Neuronal stem cell (in vitro differentiated cells): ENCODE data around the gene ZBTB20.

Source experiments
- DNase-seq: peaks from one replicate; pipeline ENCODE4 v3.0.0-alpha.2; 2013; ENCODE audit warnings: low spot score
- H2AFZ ChIP-seq: one replicate; pipeline ENCODE4 v1.6.1; 2013; ENCODE audit warnings: mild to moderate bottlenecking, low read length, inconsistent platforms
- H2AK5ac ChIP-seq: 2 replicates; pipeline ENCODE4 v1.6.1; 2013; ENCODE audit warnings: low read depth, mild to moderate bottlenecking, inconsistent platforms, low read length, moderate library complexity, mixed read lengths
- H2BK120ac ChIP-seq: 2 replicates; pipeline ENCODE4 v1.6.1; 2013; ENCODE audit warnings: low read depth, mild to moderate bottlenecking, inconsistent platforms, low read length, moderate library complexity, mixed read lengths
- H2BK12ac ChIP-seq: one replicate; pipeline ENCODE4 v1.6.1; 2013; ENCODE audit warnings: low read length, inconsistent platforms
- H2BK15ac ChIP-seq: 2 replicates; pipeline ENCODE4 v1.6.1; 2013; ENCODE audit warnings: mild to moderate bottlenecking, low read length, inconsistent platforms, mixed read lengths
- H2BK5ac ChIP-seq: one replicate; pipeline ENCODE4 v1.6.1; 2013; ENCODE audit warnings: inconsistent platforms, mild to moderate bottlenecking, low read length, moderate library complexity
- H3K14ac ChIP-seq: one replicate; pipeline ENCODE4 v1.6.1; 2013; ENCODE audit warnings: low read length, inconsistent platforms
- H3K18ac ChIP-seq: 2 replicates; pipeline ENCODE4 v1.6.1; 2013; ENCODE audit warnings: low read length, inconsistent platforms
- H3K23ac ChIP-seq: 2 replicates; pipeline ENCODE4 v1.6.1; 2013; ENCODE audit warnings: low read depth, mild to moderate bottlenecking, mixed read lengths, low read length, inconsistent platforms; ENCODE audit not compliant: poor library complexity
- H3K27ac ChIP-seq: replicated peaks from 3 replicates; pipeline ENCODE4 v1.5.1; 2013; ENCODE audit warnings: low read length, inconsistent platforms
- H3K27me3 ChIP-seq, 3 experiments: 2 replicates each; pipeline ENCODE4 v1.6.1; 2013; ENCODE audit warnings: low read length in 3 of 3, mild to moderate bottlenecking in 2 of 3, inconsistent platforms in 1 of 3, low read depth in 1 of 3, mixed read lengths in 1 of 3, moderate library complexity in 1 of 3; ENCODE audit not compliant: control insufficient read depth in 3 of 3, insufficient read depth in 3 of 3
- H3K36me3 ChIP-seq, 2 donors: replicated peaks in 1 of 2; 2 replicates each; pipeline ENCODE4 v1.6.1; 2013; ENCODE audit warnings: low read length in 2 of 2; ENCODE audit not compliant: control insufficient read depth in 2 of 2, insufficient read depth in 2 of 2
- H3K4ac ChIP-seq: 2 replicates; pipeline ENCODE4 v1.6.1; 2013; ENCODE audit warnings: inconsistent platforms, mild to moderate bottlenecking, low read length, moderate library complexity
- H3K4me1 ChIP-seq, 2 donors: 1 replicate in 1 of 2; 2 replicates in 1 of 2; pipeline ENCODE4 v1.6.1; 2013; ENCODE audit warnings: low read length in 2 of 2, low read depth in 1 of 2; ENCODE audit not compliant: control insufficient read depth in 2 of 2, insufficient read depth in 1 of 2
- H3K4me2 ChIP-seq: one replicate; pipeline ENCODE4 v1.6.1; 2013; ENCODE audit warnings: mild to moderate bottlenecking, low read length, inconsistent platforms; ENCODE audit not compliant: insufficient read depth, poor library complexity, severe bottlenecking
- H3K4me3 ChIP-seq, 2 donors: 2 replicates each; pipeline ENCODE4 v1.5.1; 2013; ENCODE audit warnings: low read length in 2 of 2, mild to moderate bottlenecking in 2 of 2, inconsistent platforms in 1 of 2, moderate library complexity in 1 of 2
- H3K79me1 ChIP-seq: one replicate; pipeline ENCODE4 v1.6.1; 2013; ENCODE audit warnings: low read depth, mild to moderate bottlenecking, inconsistent platforms, low read length, moderate library complexity
- H3K9ac ChIP-seq: one replicate; pipeline ENCODE4 v1.6.1; 2013; ENCODE audit warnings: mild to moderate bottlenecking, low read depth, low read length, inconsistent platforms; ENCODE audit not compliant: poor library complexity
- H3K9me3 ChIP-seq, 2 donors: replicated peaks in 1 of 2; 2 replicates each; pipeline versions ENCODE3 to v1.6.1; 2013; ENCODE audit warnings: low read length in 2 of 2, mild to moderate bottlenecking in 2 of 2, inconsistent platforms in 1 of 2, low read depth in 1 of 2, mixed read lengths in 1 of 2, moderate library complexity in 1 of 2; ENCODE audit not compliant: control insufficient read depth in 2 of 2, insufficient read depth in 1 of 2
- H4K8ac ChIP-seq: one replicate; pipeline ENCODE4 v1.6.1; 2013; ENCODE audit warnings: low read depth, mild to moderate bottlenecking, inconsistent platforms, low read length, moderate library complexity
- H4K91ac ChIP-seq: one replicate; pipeline ENCODE4 v1.6.1; 2013; ENCODE audit warnings: low read length, low read depth, mild to moderate bottlenecking, inconsistent platforms; ENCODE audit not compliant: poor library complexity
- WGBS, 2 donors: extraction: QIAGEN DNeasy Blood & Tissue Kit; methylation state at CpG; one replicate each; pipeline ENCODE4 v1.1.7; 2013; ENCODE audit warnings: missing lambda C conversion rate in 2 of 2, mixed read lengths in 1 of 2; ENCODE audit not compliant: insufficient read length in 2 of 2, insufficient replicate concordance in 1 of 2; ENCODE audit errors: extremely low coverage in 2 of 2; 5-methylcytosine and 5-hydroxymethylcytosine counted together

The ZBTB20 gene

GRCh38 chr3:114394551-114394950 is 752.5 kb downstream of the ZBTB20 start:
- no peak overlapping the region for H2AFZ ChIP-seq

GRCh38 chr3:114393367-114394072 is 753.6 kb downstream of the ZBTB20 start:
- WGBS, 2 donors, result no CpG with 5 or more reads among the region's 7 CpGs
- Histone ChIP-seq H2BK120ac (no peak overlapping the region), H3K36me3 (peaks cover 0 to 5% of the 10 kb centered on the region in 2 donors), H2BK5ac (no peak overlapping the region), H3K4me2 (no peak overlapping the region), H4K8ac (no peak overlapping the region), H2AFZ (no peak overlapping the region), H3K4ac (no peak overlapping the region), H3K27me3 (no peaks in the 10 kb centered on the region), H2BK12ac (no peak overlapping the region), H3K27ac (no peak overlapping the region), H3K18ac (no peak overlapping the region), H3K9me3 (no peaks in the 10 kb centered on the region), H3K14ac (no peak overlapping the region), H3K4me1 (no peaks in the 10 kb centered on the region), H3K79me1 (no peaks in the 10 kb centered on the region), H4K91ac (no peak overlapping the region), H3K23ac (no peak overlapping the region), H2AK5ac (no peak overlapping the region), H2BK15ac (no peak overlapping the region), H3K4me3 (no peak overlapping the region), H3K9ac (no peak overlapping the region)
- no peak for DNase-seq

More at GRCh38 chr3:114394551-114394950, 752.5 kb downstream of the ZBTB20 start:
- Histone ChIP-seq H3K4ac (no peak overlapping the region), H3K9me3 (no peaks in the 10 kb centered on the region), H2BK15ac (no peak overlapping the region), H3K18ac (no peak overlapping the region), H3K4me3 (no peak overlapping the region), H4K91ac (no peak overlapping the region), H2BK120ac (no peak overlapping the region), H3K4me2 (no peak overlapping the region), H3K27ac (no peak overlapping the region), H3K9ac (no peak overlapping the region), H3K14ac (no peak overlapping the region), H2BK5ac (no peak overlapping the region), H3K27me3 (no peaks in the 10 kb centered on the region), H3K79me1 (no peaks in the 10 kb centered on the region), H3K4me1 (peaks cover 0 to 4% of the 10 kb centered on the region in 2 donors), H2BK12ac (no peak overlapping the region), H4K8ac (no peak overlapping the region), H3K36me3 (no peaks in the 10 kb centered on the region), H3K23ac (no peak overlapping the region), H2AK5ac (no peak overlapping the region)
- DNase-seq, result no peak
- no CpG with 5 or more reads among the region's 2 CpGs for WGBS, 2 donors

DNA sequence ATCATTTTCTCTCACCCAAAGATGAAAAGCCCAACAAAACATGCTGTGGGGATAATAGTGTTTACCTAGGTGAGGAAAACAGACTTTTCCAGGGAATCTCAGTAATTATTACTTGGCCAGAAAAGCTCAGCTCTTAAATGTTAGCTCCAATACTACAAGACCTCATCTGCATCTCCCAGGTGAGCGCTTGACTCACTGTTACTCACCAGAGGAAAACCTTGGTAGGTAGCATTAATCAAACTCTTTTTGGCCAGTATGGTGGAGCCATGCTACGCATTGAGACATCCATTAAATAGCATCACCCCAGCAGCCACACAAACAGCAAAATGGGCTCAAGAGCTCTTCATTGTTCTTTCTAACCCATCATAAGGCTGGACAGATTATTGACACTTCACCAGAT is 754.3 kb downstream of the ZBTB20 start:
- no CpG with 5 or more reads among the region's 2 CpGs for WGBS, 2 donors

DNA sequence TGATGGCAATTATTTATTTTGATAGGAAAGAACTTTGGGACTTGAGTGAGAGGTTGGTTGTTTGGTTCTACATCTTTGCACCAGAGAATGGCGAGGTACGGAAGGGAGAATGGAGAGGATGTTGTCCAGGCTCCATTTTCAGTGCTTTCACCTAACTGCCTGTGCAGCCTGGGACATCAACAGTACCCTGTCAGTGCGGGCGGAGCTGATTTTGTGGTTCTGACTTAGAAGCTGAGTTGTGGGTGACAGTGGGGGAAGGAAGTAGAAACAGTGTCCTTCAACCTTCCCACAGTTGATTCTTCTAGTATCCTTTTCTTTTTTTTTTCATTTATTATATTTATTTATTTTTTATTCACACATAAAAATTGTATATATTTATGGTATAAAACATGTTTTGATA is 757.9 kb downstream of the ZBTB20 start:
- no peak for DNase-seq
- H2BK5ac ChIP-seq, result no peak overlapping the region
- WGBS, 2 donors, result no CpG with 5 or more reads among the region's 4 CpGs

More for the DNA sequence above, 754.3 kb downstream of the ZBTB20 start:
- no peaks in the 10 kb centered on the region for H3K27me3 ChIP-seq
- no peak overlapping the region for H2AK5ac ChIP-seq
- no peak overlapping the region for H2BK5ac ChIP-seq
- H2BK12ac ChIP-seq, result no peak overlapping the region
- no peak overlapping the region for H4K8ac ChIP-seq
- peaks cover 0 to 12% of the 10 kb centered on the region in 2 donors for H3K36me3 ChIP-seq
- H3K4me3 ChIP-seq, result no peak overlapping the region
- no peak overlapping the region for H3K27ac ChIP-seq
- no peak overlapping the region for H2BK15ac ChIP-seq
- H3K23ac ChIP-seq, result no peak overlapping the region
- no peak for DNase-seq
- H2AFZ ChIP-seq, result no peak overlapping the region
- no peaks in the 10 kb centered on the region for H3K4me1 ChIP-seq
- H2BK120ac ChIP-seq, result no peak overlapping the region
- H3K79me1 ChIP-seq, result no peaks in the 10 kb centered on the region
- H4K91ac ChIP-seq, result no peak overlapping the region
- H3K4ac ChIP-seq, result no peak overlapping the region
- no peak overlapping the region for H3K4me2 ChIP-seq
- no peak overlapping the region for H3K9ac ChIP-seq
- no peaks in the 10 kb centered on the region for H3K9me3 ChIP-seq
- no peak overlapping the region for H3K14ac ChIP-seq
- H3K18ac ChIP-seq, result no peak overlapping the region

More for the DNA sequence above, 757.9 kb downstream of the ZBTB20 start:
- Histone ChIP-seq H3K9me3 (no peaks in the 10 kb centered on the region), H2BK120ac (no peak overlapping the region), H4K8ac (no peak overlapping the region), H2AK5ac (no peak overlapping the region), H4K91ac (no peak overlapping the region), H2BK15ac (no peak overlapping the region), H3K4ac (no peak overlapping the region), H2AFZ (no peak overlapping the region), H3K4me3 (no peak overlapping the region), H3K14ac (no peak overlapping the region), H2BK12ac (no peak overlapping the region), H3K4me2 (no peak overlapping the region), H3K18ac (no peak overlapping the region), H3K9ac (no peak overlapping the region), H3K23ac (no peak overlapping the region), H3K4me1 (peaks cover 0 to 2% of the 10 kb centered on the region in 2 donors), H3K27me3 (no peaks in the 10 kb centered on the region), H3K27ac (no peak overlapping the region), H3K36me3 (peaks cover 0 to 24% of the 10 kb centered on the region in 2 donors), H3K79me1 (no peaks in the 10 kb centered on the region)
